Retinal pigment epithelial cell (primary cell): ENCODE measurements around the gene PLXNA3.

ENCODE experiments used
- DNase-seq: peaks from one replicate; pipeline ENCODE4 v3.0.0-alpha.2; 2010; ENCODE audit warnings: low read depth
- H3K4me3 ChIP-seq: 2 replicates; pipeline ENCODE4 v1.5.1; 2011; ENCODE audit warnings: mild to moderate bottlenecking, low read length, control low read depth, moderate library complexity
- CTCF ChIP-seq: conservative IDR thresholded peaks from 2 replicates; pipeline ENCODE4 v1.5.1; 2011; ENCODE audit warnings: low read depth, low read length, control low read depth, inconsistent platforms

The PLXNA3 gene

GRCh38 chrX:154458116-154458953 lies at the start of gene PLXNA3:
TSS of gene PLXNA3 (plus strand) at chrX:154458281. CDS start at chrX:154460184, 1,903 bp downstream.
- peak within 1 kb of the TSS; percentile 65 for H3K4me3 ChIP-seq
- TF ChIP-seq CTCF, result no peak
- no peak for DNase-seq

GRCh38 chrX:154408659-154409221 lies 49.3 kb upstream of the PLXNA3 start:
- DNase-seq, result no peak
- no peak for TF ChIP-seq CTCF
- H3K4me3 ChIP-seq, result peak overlapping the region; percentile 30

GRCh38 chrX:154409222-154409871 lies 48.7 kb upstream of the PLXNA3 start, which contains the start of gene DNASE1L1:
TSS of gene DNASE1L1 (minus strand) at chrX:154409254. CDS start at chrX:154405568, 3,686 bp downstream.
- no peak for TF ChIP-seq CTCF
- H3K4me3 ChIP-seq, result peak within 1 kb of the TSS; percentile 30
- DNase-seq, result peak; percentile 82

- no peak for DNase-seq
- TF ChIP-seq CTCF, result no peak
- peak overlapping the region; percentile 57 for H3K4me3 ChIP-seq
These were observed 46.1 kb upstream of the PLXNA3 start for GRCh38 chrX:154411981-154412340.

- H3K4me3 ChIP-seq, result peak overlapping the region; percentile 57
- no peak for DNase-seq
- no peak for TF ChIP-seq CTCF
These were observed 45.6 kb upstream of the PLXNA3 start for GRCh38 chrX:154412468-154412867.

GRCh38 chrX:154413142-154413541 lies 44.9 kb upstream of the PLXNA3 start:
- DNase-seq, result no peak
- H3K4me3 ChIP-seq, result no peak overlapping the region
- TF ChIP-seq CTCF, result no peak
